ENCODE results near the gene DGKG.

Gene DGKG

GRCh38 chr3:186165331-186165730 is 196.7 kb downstream of the DGKG start:
- DNase-seq (ENCODE audit: insufficient read length) (no peak), FAIRE-seq (no peak)
- TF ChIP-seq TAF1 (IDR thresholded peaks at IDR 0.05; ENCODE audit: borderline replicate concordance, low read depth, low read length) (no peak), POLR2A (IDR thresholded peaks at IDR 0.05; ENCODE audit: low read depth, low read length) (no peak), POLR2AphosphoS5 (IDR thresholded peaks at IDR 0.05; ENCODE audit: low read depth, low read length) (no peak)

GRCh38 chr3:186164696-186165095 is 197.3 kb downstream of the DGKG start:
- TF ChIP-seq POLR2A (IDR thresholded peaks at IDR 0.05; ENCODE audit: low read depth, low read length) (no peak), TAF1 (IDR thresholded peaks at IDR 0.05; ENCODE audit: borderline replicate concordance, low read depth, low read length) (no peak), POLR2AphosphoS5 (IDR thresholded peaks at IDR 0.05; ENCODE audit: low read depth, low read length) (no peak)
- DNase-seq (ENCODE audit: insufficient read length): no peak
- no peak for FAIRE-seq

- no peak for FAIRE-seq
- TF ChIP-seq POLR2A (IDR thresholded peaks at IDR 0.05; ENCODE audit: low read depth, low read length) (no peak), POLR2AphosphoS5 (IDR thresholded peaks at IDR 0.05; ENCODE audit: low read depth, low read length) (no peak), TAF1 (IDR thresholded peaks at IDR 0.05; ENCODE audit: borderline replicate concordance, low read depth, low read length) (no peak)
- no peak for DNase-seq (ENCODE audit: insufficient read length)
These were observed 199.8 kb downstream of the DGKG start for GRCh38 chr3:186162221-186162620.

- DNase-seq (ENCODE audit: insufficient read length): no peak
- FAIRE-seq: no peak
- no peak for TF ChIP-seq POLR2A (IDR thresholded peaks at IDR 0.05; ENCODE audit: low read depth, low read length)
- TF ChIP-seq TAF1 (IDR thresholded peaks at IDR 0.05; ENCODE audit: borderline replicate concordance, low read depth, low read length): no peak
- TF ChIP-seq POLR2AphosphoS5 (IDR thresholded peaks at IDR 0.05; ENCODE audit: low read depth, low read length): no peak
These were observed 201.3 kb downstream of the DGKG start for GRCh38 chr3:186160691-186161243.

- TF ChIP-seq TAF1 (IDR thresholded peaks at IDR 0.05; ENCODE audit: borderline replicate concordance, low read depth, low read length): no peak
- TF ChIP-seq POLR2AphosphoS5 (IDR thresholded peaks at IDR 0.05; ENCODE audit: low read depth, low read length): no peak
- TF ChIP-seq POLR2A (IDR thresholded peaks at IDR 0.05; ENCODE audit: low read depth, low read length): no peak
- DNase-seq (ENCODE audit: insufficient read length) (no peak), FAIRE-seq (no peak)
These were observed 207.4 kb downstream of the DGKG start for GRCh38 chr3:186154641-186155040.

- FAIRE-seq (peak; percentile 21), DNase-seq (ENCODE audit: insufficient read length) (peak; percentile 53)
- TF ChIP-seq POLR2AphosphoS5 (IDR thresholded peaks at IDR 0.05; ENCODE audit: low read depth, low read length) (no peak), POLR2A (IDR thresholded peaks at IDR 0.05; ENCODE audit: low read depth, low read length) (no peak), TAF1 (IDR thresholded peaks at IDR 0.05; ENCODE audit: borderline replicate concordance, low read depth, low read length) (no peak)
These were observed 209.1 kb downstream of the DGKG start for GRCh38 chr3:186152889-186153292.

- DNase-seq (ENCODE audit: insufficient read length): no peak
- no peak for TF ChIP-seq POLR2AphosphoS5 (IDR thresholded peaks at IDR 0.05; ENCODE audit: low read depth, low read length)
- no peak for TF ChIP-seq POLR2A (IDR thresholded peaks at IDR 0.05; ENCODE audit: low read depth, low read length)
- no peak for TF ChIP-seq TAF1 (IDR thresholded peaks at IDR 0.05; ENCODE audit: borderline replicate concordance, low read depth, low read length)
- FAIRE-seq: no peak
These were observed 209.7 kb downstream of the DGKG start for GRCh38 chr3:186152361-186152798.

- no peak for DNase-seq (ENCODE audit: insufficient read length)
- TF ChIP-seq TAF1 (IDR thresholded peaks at IDR 0.05; ENCODE audit: borderline replicate concordance, low read depth, low read length) (no peak), POLR2AphosphoS5 (IDR thresholded peaks at IDR 0.05; ENCODE audit: low read depth, low read length) (no peak), POLR2A (IDR thresholded peaks at IDR 0.05; ENCODE audit: low read depth, low read length) (no peak)
- peak; percentile 17 for FAIRE-seq
These were observed 210.7 kb downstream of the DGKG start for GRCh38 chr3:186151077-186151971.

- DNase-seq (ENCODE audit: insufficient read length) (no peak), FAIRE-seq (no peak)
- TF ChIP-seq POLR2A (IDR thresholded peaks at IDR 0.05; ENCODE audit: low read depth, low read length) (no peak), POLR2AphosphoS5 (IDR thresholded peaks at IDR 0.05; ENCODE audit: low read depth, low read length) (no peak), TAF1 (IDR thresholded peaks at IDR 0.05; ENCODE audit: borderline replicate concordance, low read depth, low read length) (no peak)
These were observed 211.8 kb downstream of the DGKG start for GRCh38 chr3:186150041-186150830.

GRCh38 chr3:186149319-186149960 is 212.6 kb downstream of the DGKG start:
- no peak for TF ChIP-seq TAF1 (IDR thresholded peaks at IDR 0.05; ENCODE audit: borderline replicate concordance, low read depth, low read length)
- TF ChIP-seq POLR2A (IDR thresholded peaks at IDR 0.05; ENCODE audit: low read depth, low read length): no peak
- no peak for TF ChIP-seq POLR2AphosphoS5 (IDR thresholded peaks at IDR 0.05; ENCODE audit: low read depth, low read length)
- no peak for FAIRE-seq
- DNase-seq (ENCODE audit: insufficient read length): no peak

GRCh38 chr3:186144257-186144656 is 217.8 kb downstream of the DGKG start:
- DNase-seq (ENCODE audit: insufficient read length): no peak
- FAIRE-seq: no peak
- no peak for TF ChIP-seq POLR2AphosphoS5 (IDR thresholded peaks at IDR 0.05; ENCODE audit: low read depth, low read length)
- no peak for TF ChIP-seq TAF1 (IDR thresholded peaks at IDR 0.05; ENCODE audit: borderline replicate concordance, low read depth, low read length)
- no peak for TF ChIP-seq POLR2A (IDR thresholded peaks at IDR 0.05; ENCODE audit: low read depth, low read length)

Data from GM12892 (cell line).